Nephron (organoid): Measurements from ENCODE around the gene NTNG1.
A peak's percentile ranks its signal among the peaks of the same experiment; 100 is the strongest.

ENCODE experiments used
- H3K27ac Mint-ChIP-seq, 3 experiments: 2 replicates each; pipeline ENCODE4 v1.8.0; 2020; ENCODE audit warnings: mixed read lengths in 3 of 3, mild to moderate bottlenecking in 2 of 3, moderate library complexity in 1 of 3
- H3K27me3 Mint-ChIP-seq: 2 replicates; pipeline ENCODE4 v1.8.0; 2021; ENCODE audit warnings: low read depth, mild to moderate bottlenecking, moderate library complexity, mixed read lengths
- H3K36me3 Mint-ChIP-seq: 2 replicates; pipeline ENCODE4 v1.8.0; 2020; ENCODE audit warnings: low read depth, mixed read lengths
- H3K4me1 Mint-ChIP-seq: 2 replicates; pipeline ENCODE4 v1.8.0; 2020; ENCODE audit warnings: mixed read lengths
- H3K4me3 Mint-ChIP-seq, 3 experiments: 2 replicates each; pipeline ENCODE4 v1.8.0; 2020; ENCODE audit warnings: mild to moderate bottlenecking in 3 of 3, mixed read lengths in 3 of 3, moderate library complexity in 2 of 3
- H3K9me3 Mint-ChIP-seq: 2 replicates; pipeline ENCODE4 v1.8.0; 2020; ENCODE audit warnings: mixed read lengths
- CTCF ChIP-seq, 3 experiments: fragments of 200-600 bp; sonication (generic); IDR thresholded peaks; one replicate each; pipeline ENCODE4 v1.5.0; 2021; ENCODE audit warnings: antibody characterized with exemption in 3 of 3; ENCODE audit not compliant: unreplicated experiment in 3 of 3

The NTNG1 gene

DNA sequence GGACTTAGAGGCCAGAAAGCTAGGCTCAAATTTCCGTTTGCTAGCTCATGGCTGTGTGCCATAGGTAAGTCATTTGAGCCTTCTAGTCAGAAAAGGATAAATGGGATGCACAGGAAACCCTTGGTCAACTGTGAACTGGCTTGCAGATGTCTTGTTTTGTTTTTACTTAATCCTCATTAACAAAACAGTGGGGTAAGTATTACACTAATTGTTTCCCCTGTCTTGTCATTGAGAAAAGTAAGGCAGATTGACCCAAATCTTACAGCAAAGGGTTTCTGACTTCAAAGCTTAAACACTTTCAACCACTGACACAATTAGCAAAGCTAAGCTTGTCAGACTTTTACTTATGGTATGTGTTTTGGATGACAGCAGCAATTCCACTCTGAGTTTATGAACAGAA is 291.3 kb downstream of the NTNG1 start:
- Mint-ChIP-seq H3K9me3 (peaks cover under 1% of the 10 kb centered on the region), H3K4me1 (peaks cover 27% of the 10 kb centered on the region), H3K27ac (no peak overlapping the region), H3K27me3 (no peaks in the 10 kb centered on the region), H3K4me3 (no peak overlapping the region), H3K36me3 (no peaks in the 10 kb centered on the region)
- no peak for TF ChIP-seq CTCF (IDR thresholded peaks at IDR 0.05; ENCODE audit: unreplicated experiment in 3 of 3)

GRCh38 chr1:107433068-107433467 is 292.2 kb downstream of the NTNG1 start:
- Mint-ChIP-seq H3K27me3 (peaks cover 1% of the 10 kb centered on the region), H3K27ac (no peak overlapping the region), H3K4me1 (peaks cover 27% of the 10 kb centered on the region), H3K36me3 (no peaks in the 10 kb centered on the region), H3K4me3 (no peak overlapping the region), H3K9me3 (no peaks in the 10 kb centered on the region)
- no peak for TF ChIP-seq CTCF (IDR thresholded peaks at IDR 0.05; ENCODE audit: unreplicated experiment in 3 of 3)

DNA sequence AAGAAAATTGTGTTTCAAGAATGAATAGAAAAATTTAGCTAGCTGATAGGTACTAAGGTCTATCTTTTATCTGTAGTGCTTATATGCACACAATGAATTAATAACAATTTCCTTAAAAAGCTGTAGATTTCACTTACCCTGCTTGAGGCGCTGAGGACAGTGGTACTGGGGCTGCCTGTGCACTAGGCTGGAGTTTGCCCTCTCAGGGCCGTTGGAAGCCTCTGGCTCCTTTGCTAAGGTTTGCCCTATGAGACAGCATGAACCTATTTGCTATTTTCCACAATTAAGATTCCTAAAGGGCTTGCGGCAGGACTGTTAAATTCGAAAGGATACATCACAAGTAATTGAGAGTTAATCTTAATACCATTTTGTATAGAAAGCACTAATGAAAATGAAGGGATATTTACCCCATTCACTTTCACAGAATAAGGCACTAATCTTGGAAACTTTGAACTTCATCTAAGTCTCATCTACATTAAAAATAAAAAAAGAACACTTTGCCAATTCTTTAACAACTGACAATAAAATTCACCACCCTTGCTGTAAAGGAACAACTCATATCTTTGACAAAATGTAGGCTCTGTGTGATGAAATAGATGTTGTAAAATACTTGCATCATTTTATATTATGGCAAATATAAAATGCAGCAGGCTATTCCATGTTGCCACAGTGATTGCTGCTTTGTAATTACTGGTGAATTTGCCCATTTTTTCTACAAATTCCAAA is 293.0 kb downstream of the NTNG1 start:
- no peak for TF ChIP-seq CTCF (IDR thresholded peaks at IDR 0.05; ENCODE audit: unreplicated experiment in 3 of 3)
- no peak overlapping the region for H3K27ac Mint-ChIP-seq
- H3K36me3 Mint-ChIP-seq = no peaks in the 10 kb centered on the region
- peaks cover 5% of the 10 kb centered on the region for H3K27me3 Mint-ChIP-seq
- peaks cover 27% of the 10 kb centered on the region for H3K4me1 Mint-ChIP-seq
- H3K4me3 Mint-ChIP-seq = no peak overlapping the region
- H3K9me3 Mint-ChIP-seq = no peaks in the 10 kb centered on the region

- Mint-ChIP-seq H3K27me3 (peaks cover 5% of the 10 kb centered on the region), H3K9me3 (no peaks in the 10 kb centered on the region), H3K36me3 (no peaks in the 10 kb centered on the region), H3K4me1 (peaks cover 27% of the 10 kb centered on the region), H3K27ac (no peak overlapping the region), H3K4me3 (no peak overlapping the region)
- TF ChIP-seq CTCF (IDR thresholded peaks at IDR 0.05; ENCODE audit: unreplicated experiment in 3 of 3) = no peak
Measured at GRCh38 chr1:107434361-107434693, 293.5 kb downstream of the NTNG1 start.

- H3K4me3 Mint-ChIP-seq = no peak overlapping the region
- H3K4me1 Mint-ChIP-seq = peaks cover 30% of the 10 kb centered on the region
- peak overlapping the region in 2 of 3 experiments; percentile 4 to 5 for H3K27ac Mint-ChIP-seq
- H3K9me3 Mint-ChIP-seq = peaks cover 2% of the 10 kb centered on the region
- TF ChIP-seq CTCF (IDR thresholded peaks at IDR 0.05; ENCODE audit: unreplicated experiment in 3 of 3) = no peak
- H3K27me3 Mint-ChIP-seq = peaks cover 5% of the 10 kb centered on the region
- H3K36me3 Mint-ChIP-seq = no peaks in the 10 kb centered on the region
Measured at GRCh38 chr1:107436552-107437241, 295.9 kb downstream of the NTNG1 start.

- Mint-ChIP-seq H3K27ac (no peak overlapping the region), H3K4me3 (no peak overlapping the region), H3K4me1 (peaks cover 35% of the 10 kb centered on the region), H3K27me3 (peaks cover 5% of the 10 kb centered on the region), H3K36me3 (no peaks in the 10 kb centered on the region), H3K9me3 (peaks cover 2% of the 10 kb centered on the region)
- TF ChIP-seq CTCF (IDR thresholded peaks at IDR 0.05; ENCODE audit: unreplicated experiment in 3 of 3) = no peak
Measured at GRCh38 chr1:107439567-107439966, 298.7 kb downstream of the NTNG1 start.
